HG02885 (cell line): ENCODE data around the gene SLC8A1.

Experiments
- ATAC-seq: cut with Tn5 transposase; IDR thresholded peaks from one replicate; pipeline ENCODE4 v1.9.1; 2021; ENCODE audit warnings: mild to moderate bottlenecking; ENCODE audit not compliant: unreplicated experiment, poor library complexity

SLC8A1 gene

DNA sequence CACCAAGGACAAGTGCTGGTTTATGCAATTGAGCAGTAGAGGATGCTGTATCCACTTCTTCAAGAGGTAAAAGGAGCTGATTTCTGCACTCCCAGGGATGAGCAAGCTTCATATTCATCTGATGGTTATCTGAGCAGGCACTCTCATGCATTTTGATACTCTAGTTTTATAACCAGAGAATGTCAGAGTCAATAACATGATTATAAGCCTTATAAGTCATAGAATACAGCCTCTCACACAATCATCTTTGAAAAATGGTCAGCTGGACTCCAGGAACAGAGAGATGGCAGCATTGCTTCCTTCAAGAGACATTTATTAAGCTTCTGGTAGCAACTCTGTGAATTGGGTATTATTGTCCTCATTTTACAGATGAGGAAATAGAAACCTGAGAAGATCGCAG, 167.1 kb downstream of the SLC8A1 start:
- no peak for ATAC-seq

DNA sequence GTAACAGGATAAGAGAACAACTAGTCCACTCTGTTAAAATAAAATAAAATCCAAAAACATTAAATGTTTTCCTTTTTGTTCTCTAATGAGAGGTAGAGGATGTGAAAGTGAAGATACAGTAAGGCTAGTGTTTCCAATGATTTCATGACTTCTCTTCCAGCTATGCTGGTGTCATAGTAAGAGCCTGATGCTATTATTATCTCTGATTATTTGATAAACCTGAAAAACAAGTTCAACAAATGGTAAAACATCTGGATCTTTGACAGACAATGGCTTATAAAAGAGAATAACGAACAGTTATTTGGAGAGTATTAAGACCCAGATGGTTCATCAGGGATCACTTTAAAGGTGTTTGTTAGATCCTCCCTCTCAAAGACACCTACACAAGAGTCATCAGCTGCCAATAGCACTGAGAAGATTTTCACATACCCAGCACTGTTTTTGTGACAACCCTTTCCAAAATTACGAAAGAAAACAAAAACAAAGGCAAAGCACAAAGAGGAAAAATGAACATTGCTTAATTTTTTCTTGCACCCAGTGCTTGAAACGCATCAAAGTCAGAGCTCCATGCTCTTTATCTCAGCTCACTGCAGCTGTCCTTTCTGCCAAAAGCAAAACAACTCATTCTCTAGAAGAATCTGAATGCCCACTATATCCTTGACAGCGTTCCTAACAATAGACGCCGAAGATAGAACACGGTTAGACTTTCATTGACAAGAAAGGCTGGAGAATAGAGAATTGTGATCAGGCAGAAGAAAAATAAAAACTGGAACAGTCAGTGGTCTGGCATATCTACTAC, 168.6 kb downstream of the SLC8A1 start:
- ATAC-seq: peak; percentile 28

GRCh38 chr2:40282428-40282827, 169.5 kb downstream of the SLC8A1 start:
- ATAC-seq: peak; percentile 40

- peak; percentile 76 for ATAC-seq
Observed at GRCh38 chr2:40281021-40281940, 170.6 kb downstream of the SLC8A1 start.

DNA sequence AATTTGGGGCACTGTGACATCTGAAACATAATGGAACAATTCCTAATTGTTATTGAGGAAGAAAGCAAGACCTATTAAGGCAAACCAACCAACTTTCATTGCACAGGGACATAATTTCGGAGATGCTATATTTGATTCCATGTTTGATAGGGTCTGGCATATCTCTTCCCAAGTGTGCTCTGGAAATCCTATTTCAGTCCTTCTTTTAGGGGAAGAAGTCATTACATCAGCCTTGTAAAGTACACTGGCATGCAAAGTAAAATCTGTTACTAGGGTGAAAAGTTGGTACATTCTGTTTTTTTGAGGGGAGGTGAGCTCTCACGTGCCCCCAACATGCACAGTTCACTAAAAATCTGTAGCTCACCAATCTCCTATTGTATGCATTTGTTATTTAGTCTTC, 172.4 kb downstream of the SLC8A1 start:
- ATAC-seq: no peak

DNA sequence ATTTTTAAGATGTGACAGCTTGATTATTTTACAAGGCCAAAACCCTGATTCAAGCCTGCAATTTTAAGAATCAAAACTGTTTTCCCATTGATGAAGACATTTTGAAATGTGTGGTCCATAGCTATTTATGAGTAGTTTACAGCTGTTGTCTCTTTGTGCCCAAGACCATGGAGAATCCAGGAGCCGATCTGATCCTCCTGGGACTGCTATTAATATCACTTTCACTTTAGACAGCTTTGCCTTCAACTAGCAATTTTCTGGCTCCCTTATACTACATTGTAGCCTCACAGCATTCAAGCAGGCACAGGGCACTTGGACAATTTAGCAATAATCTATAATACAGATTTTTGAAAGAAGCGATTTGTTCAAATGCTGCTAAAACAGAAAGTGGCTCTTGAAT, 172.9 kb downstream of the SLC8A1 start:
- ATAC-seq: no peak

DNA sequence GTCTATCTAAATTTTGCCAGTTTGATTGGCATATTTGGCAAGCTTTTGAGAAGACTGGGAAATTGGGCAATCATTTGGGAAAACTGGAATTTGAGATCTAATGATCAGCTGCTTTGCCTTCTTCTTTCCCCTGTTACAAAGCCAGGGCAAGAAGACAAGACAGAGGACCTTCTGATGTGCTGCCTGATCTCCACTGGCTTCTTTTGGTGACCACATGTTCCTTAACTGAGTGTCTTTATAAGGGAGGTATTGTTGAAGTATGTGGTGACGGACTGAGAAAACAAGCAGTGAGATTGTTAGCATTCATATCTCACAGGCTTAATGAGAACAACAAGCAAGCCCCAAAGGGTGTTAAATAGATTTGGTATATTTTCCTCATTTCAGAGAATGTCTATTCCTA, 175.8 kb downstream of the SLC8A1 start:
- no peak for ATAC-seq

- ATAC-seq: no peak
Observed at GRCh38 chr2:40274270-40274669, 177.6 kb downstream of the SLC8A1 start.

DNA sequence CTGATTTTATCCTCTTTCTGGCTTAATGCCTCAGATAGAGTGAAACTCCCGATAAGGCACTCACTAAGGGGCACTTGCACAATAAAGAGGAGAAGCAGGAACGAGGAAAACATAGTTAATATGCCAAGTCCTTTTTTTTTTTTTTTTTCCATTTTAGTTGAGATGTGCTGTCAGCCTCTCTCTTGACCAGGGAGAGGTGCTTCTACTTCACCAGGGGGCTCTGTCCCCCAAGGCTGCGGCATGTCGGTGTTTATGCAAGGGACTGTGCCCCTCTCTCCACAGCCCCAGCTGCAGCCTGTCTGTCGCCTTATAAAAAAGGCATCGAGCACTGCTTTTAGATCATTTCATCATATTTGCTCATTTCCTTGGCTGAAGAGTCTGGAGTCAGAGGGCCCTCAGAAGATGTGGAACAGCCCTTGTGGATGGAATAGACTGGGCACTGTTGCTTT, 178.1 kb downstream of the SLC8A1 start:
- no peak for ATAC-seq

DNA sequence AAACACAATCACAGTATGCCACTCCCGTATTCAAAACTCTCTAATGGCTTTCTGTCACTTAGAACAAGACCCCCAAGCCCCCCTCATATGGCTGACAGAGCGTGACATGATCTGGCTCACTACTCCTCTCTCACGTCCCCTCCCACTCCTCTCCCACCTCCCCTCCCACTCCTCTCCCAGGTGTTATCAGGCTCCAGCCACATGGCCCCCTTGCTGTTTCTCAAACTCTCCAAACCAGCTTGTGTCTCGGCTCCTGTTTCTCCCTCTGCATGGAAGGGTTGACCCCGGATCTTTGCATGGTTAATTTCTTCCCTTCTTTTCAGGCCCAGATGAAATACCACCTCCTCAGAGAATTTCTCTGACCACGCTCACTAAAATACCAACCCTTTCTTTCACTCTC, 180.8 kb downstream of the SLC8A1 start:
- no peak for ATAC-seq

DNA sequence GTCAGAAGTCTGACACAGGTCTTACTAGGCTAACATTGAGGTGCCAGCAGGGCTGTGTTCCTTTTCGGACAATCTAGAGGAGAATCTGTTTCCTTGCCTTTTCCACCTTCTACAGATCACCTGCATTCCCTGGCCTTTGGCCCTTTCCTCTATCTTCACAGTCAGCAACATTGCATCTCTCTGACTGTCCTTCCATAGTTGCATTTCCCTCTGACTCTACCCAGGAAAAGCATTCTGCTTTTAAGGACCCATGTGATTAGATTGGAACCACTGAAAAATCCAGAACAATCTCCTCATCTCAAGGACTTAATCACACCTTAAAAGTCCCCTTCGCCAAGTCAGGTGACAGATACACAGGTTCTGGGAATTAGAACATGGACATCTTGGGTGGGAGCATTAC, 181.5 kb downstream of the SLC8A1 start:
- no peak for ATAC-seq

DNA sequence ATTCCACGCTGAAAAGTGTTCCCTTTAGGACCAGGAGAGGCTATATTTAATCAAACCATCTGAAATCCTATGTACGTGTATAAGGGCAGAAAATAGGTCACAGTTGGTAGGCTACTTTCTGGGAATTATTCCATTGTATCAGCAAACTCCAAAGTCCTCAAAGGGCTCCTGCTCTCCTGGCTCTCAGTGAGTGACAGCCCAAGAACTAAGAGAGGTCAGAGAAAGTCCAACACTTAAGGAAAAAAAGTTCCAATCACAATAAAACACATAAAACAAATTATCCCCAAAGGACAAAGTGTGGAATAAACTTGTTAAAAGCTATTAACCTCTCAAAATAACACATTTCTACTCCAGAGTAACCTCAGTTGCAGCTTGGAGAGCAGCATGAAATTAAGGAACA, 183.3 kb downstream of the SLC8A1 start:
- ATAC-seq: no peak

DNA sequence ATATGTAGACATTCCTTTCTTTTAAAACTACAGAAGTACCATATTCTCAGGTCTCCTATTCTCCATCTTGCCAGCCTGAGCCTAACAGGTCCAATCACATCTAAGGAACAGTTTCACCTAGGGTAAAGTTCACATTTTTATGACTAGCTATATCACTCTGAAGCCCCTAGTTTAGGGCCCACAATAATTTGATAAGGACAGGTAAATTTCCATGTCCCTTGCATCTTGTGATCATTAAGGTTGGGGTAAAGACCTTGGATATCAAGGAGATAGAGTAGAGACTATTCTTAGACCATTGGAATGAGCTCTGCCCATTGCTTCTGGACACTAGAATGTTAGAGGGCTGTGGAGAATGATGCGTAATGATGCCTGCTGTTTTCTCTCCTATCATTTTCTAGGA, 185.7 kb downstream of the SLC8A1 start:
- no peak for ATAC-seq

DNA sequence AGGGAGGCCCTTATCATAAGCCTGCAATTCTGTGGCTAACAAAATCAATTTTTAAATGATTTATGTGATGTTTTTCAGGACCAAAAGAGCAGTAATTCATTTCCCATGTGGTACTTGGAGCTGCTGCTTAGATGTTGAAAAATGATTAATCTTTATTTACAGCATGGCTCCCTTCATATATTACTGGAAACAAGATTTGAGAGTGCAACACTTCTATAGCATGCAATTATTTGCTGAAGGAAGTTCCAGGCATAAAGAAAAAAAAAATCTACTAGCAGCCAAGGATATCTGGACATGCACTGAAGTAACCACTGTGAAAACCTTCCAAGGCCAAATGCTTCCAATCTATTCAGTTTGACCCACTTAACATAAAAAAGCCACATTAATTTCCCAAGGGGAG, 186.3 kb downstream of the SLC8A1 start:
- no peak for ATAC-seq

- ATAC-seq: no peak
Observed at GRCh38 chr2:40261042-40261441, 190.8 kb downstream of the SLC8A1 start.

DNA sequence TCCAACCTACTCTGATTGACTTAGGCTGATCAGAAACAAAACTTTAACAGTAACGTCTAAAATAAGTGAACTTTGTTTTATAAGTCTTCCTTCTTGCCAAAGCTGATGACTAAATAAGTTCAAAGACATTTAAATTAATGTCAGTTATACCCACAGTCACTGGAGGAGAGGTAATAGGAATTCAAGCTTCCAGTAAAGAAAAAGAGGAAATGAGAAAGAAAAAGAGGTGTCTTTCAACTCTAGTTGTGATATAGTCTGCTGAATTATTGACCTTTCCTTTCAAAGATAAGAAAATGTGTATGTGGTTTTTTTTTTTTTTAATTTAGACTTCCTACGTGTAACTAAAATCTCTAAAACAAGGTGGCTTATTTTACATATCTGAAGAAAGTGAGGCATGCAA, 191.5 kb downstream of the SLC8A1 start:
- ATAC-seq: peak; percentile 50

- ATAC-seq: peak; percentile 22
Observed at GRCh38 chr2:40259900-40260299, 192.0 kb downstream of the SLC8A1 start.

GRCh38 chr2:40258135-40258457, 193.8 kb downstream of the SLC8A1 start:
- ATAC-seq: no peak

DNA sequence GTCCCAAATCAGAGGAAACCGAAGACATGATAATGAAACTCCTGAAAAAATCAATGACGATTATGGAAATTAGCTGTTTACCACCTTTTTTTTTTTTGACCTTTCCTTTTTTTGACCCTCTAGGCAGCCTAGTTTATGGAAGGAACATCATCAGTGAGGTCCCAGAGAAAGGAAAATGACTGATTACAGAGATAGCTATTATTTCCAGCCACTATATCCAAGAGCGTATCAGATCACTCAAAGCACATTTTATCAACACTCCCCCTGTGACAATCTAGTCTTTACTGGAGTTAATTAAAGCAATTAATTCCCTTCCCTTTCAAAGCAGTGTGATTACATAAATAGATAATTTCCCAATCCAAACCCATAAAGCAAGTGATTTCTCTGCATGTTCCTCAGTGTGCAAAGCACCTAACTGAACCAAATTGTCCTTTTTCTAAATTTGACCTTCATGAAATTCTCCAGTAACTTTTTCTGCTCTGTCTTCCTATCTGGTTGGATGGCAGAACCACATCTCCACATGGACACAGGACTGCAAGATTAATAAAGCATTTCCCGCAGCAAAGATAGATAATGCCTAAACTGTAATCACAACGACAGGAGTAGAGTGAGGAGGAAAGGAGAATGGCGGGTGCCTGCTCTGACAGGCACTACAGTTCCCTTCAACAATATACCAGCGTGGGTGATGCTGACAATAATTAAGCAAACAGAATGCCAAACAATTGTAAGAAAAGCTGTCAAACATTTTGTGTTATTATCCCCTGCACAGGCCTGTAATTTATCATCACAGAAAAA, 194.4 kb downstream of the SLC8A1 start:
- no peak for ATAC-seq

- ATAC-seq: no peak
Observed at GRCh38 chr2:40256649-40257048, 195.2 kb downstream of the SLC8A1 start.

- ATAC-seq: no peak
Observed at GRCh38 chr2:40256008-40256407, 195.9 kb downstream of the SLC8A1 start.
